OCI-M1 (cell line): ENCODE data around the gene NSMF.

Source experiments
- DNase-seq: peaks from one replicate; lab custom pipeline; 2025; lab: John Stamatoyannopoulos, UW

Gene NSMF

GRCh38 chr9:137433349-137433915, 25.7 kb downstream of the NSMF start:
- DNase-seq = no peak

- DNase-seq = no peak
These were observed 26.3 kb downstream of the NSMF start for GRCh38 chr9:137432687-137433348.

DNA sequence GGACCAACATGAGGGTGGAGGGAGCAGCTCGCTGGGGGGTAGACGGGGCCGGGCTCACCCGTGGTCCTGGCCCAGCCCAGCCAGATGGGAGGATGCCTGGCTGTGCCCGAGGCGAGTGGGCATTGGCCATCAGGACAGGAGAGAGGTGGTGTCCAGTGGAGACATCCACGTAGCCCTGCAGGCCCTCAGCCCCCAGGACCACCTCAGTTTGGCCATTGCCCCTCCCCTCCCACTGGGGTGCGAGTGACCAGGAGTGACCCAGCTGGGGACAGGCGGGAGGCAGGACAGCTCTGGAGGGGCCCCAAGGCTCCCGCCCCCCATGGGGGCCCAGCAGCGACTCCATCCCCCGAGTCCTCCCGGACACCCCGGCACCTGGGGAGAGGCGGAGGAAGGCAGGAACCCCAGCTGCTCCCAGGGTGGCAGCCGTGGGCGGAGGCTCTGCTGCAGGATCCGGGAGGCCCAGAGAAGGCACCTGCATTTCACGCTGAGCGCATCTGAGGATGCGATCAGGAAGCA, 27.7 kb downstream of the NSMF start:
- no peak for DNase-seq

DNA sequence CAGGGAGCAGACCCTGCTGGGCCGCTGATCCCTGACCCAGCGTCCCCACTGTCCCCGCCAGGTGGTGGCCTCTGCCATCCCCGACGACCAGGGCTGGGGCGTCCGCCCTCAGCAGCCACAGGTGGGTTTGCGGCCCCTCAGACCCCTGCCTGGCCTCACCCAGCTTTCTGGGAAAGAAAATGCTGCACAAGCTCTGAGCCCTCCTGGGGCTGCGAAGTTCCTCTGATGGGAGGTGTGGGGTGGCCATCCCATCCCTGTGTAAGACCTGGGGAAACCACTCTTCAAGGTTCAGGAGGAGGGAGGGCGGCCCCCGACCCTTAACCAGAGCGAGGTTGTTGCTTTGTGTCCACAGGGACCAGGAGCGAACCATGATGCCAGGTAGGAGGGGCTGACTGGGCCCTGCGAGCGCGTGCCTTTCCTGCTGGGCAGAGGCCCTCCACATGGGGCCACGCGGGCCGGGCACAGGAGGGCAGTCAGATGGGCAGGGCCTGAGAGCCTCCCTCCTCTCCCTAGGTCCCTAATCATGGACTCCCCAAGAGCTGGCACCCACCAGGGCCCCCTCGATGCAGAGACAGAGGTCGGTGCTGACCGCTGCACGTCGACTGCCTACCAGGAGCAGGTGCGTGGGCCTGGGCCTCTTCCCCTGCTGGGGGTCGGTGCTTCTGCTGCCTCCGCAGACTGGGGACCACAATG, 28.3 kb downstream of the NSMF start:
- no peak for DNase-seq

DNA sequence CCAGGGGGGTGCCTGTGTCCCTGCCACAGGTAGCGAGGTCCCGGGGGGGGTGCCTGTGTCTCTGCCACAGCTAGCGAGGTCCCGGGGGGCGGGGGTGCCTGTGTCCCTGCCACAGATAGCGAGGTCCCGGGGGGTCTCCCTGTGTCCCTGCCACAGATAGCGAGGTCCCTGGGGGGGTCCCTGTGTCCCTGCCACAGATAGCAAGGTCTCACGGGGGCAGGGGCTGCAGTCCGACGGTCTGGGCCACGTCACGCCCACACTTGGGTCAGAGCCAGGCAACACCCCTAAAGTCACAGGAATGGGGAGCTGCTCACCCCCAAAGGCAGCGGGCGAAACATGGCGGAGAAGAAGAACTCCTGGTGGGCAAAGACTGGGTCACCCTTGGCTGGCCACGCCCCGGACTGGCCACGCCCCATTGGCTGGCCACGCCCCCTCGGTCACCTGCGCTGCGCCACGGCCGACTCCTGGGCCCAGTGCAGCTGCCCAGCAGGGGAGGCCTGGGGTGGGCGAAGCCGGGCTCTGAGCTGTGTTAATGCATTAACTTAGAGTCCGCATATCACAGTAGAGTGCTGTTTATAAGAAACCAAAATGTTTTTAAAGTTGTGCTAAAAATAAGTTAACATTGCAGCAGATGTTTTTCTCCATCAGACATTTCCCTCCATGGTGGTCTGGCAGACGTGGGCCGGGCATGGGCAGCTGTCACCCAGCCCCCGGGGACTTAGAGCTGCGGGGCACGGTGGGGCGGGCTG, 29.0 kb downstream of the NSMF start:
- DNase-seq = peak; percentile 35

DNA sequence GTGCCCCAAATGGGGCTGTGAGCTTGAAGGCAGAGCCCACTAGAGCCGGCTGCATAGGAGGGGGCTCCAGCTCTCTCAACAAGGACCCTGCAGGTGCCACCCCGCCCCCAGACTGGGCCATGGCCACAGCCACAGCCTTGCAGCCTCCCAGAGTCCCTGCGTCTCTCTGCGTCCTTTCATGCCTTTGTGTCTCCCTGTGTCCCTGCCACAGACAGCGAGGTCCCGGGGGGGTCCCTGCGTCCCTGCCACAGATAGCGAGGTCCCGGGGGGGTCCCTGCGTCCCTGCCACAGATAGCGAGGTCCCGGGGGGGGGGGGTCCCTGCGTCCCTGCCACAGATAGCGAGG, 29.6 kb downstream of the NSMF start:
- DNase-seq = no peak

DNA sequence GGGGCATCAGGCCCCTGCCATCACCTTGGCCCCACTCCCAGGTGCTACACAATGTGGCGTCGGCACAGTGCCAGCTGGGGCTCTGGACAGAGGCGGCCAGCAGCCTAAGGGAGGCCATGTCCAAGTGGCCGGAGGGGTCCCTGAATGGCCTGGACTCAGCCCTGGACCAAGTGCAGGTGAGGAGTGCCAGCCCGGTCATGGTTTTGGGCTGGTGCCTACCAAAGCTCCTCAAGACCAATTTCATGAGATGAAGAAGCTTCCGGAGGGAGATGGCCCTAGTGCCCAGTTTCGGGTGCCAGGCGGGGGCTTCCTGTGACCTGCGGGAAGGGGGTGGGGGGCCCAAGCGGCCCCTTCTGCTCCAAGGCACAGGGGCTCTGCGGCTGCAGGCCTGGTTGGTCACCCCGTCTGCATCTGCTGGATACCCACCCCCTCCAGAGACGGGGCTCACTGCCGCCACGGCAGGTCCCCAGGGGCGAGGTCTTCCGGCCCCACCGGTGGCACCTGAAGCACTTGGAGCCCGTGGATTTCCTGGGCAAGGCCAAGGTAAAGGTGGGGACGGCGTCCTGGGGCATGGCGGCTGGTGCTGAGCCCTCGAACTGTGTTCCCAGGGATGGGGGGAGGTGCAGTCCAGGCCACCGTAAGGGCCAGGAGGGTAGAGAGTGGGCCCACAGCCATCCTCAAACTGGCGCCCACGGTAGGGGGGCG, 30.1 kb downstream of the NSMF start:
- DNase-seq = no peak

DNA sequence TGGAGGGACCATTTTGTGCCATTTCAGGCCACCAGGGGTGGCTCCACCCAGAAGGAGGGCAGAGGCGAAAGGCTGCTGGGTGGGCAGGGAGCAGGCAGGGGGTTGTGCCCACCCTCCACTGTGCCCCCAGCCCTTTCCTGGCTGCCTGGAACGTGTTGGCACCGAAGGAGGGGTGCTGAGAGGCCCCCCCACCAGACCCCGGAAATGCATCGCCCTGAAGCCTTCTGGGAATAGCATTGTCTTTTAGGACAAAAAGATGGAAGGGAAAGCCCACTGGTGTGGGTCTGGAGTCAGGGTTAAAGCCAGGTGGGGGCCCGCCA, 30.9 kb downstream of the NSMF start:
- DNase-seq = no peak

DNA sequence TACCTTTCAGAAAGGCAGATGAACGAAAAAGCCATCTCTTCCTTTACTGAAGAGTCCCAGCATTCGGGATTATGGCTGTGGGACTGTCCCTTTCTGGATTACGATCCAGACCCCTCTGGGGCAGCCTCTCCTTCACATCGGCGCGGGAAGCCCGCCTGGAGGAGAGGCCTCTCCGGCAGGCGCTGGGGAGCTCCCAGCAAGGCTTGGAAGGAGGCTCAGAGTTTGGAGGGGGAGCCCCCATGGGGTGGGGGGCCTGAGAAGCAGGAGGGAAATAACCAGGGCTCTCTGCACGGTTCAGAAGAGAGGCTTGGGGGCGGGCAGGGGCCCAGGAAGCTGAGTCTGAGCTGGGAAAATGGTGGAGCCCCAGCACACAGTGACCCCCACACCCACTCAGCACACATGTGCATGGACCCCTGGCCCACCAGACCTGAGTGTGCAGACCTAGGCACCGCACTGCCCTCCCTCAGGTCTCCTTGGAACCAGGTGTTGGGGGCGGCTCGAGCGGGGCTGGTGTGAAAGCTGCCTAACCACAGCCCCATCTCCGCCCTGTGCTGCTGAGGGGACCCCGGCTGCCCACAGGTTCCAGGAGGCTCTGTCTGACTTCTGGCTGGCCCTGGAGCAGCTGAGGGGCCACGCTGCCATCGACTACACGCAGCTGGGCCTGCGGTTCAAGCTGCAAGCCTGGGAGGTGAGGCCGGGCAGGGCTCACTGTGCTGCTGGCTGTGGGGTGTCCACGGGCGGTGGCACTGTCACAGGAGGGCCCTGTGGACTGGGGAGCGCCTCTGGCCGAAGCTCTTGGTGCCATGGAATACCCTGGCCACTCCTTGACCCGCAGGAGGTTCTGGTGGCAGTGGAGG, 31.5 kb downstream of the NSMF start:
- DNase-seq = no peak

DNA sequence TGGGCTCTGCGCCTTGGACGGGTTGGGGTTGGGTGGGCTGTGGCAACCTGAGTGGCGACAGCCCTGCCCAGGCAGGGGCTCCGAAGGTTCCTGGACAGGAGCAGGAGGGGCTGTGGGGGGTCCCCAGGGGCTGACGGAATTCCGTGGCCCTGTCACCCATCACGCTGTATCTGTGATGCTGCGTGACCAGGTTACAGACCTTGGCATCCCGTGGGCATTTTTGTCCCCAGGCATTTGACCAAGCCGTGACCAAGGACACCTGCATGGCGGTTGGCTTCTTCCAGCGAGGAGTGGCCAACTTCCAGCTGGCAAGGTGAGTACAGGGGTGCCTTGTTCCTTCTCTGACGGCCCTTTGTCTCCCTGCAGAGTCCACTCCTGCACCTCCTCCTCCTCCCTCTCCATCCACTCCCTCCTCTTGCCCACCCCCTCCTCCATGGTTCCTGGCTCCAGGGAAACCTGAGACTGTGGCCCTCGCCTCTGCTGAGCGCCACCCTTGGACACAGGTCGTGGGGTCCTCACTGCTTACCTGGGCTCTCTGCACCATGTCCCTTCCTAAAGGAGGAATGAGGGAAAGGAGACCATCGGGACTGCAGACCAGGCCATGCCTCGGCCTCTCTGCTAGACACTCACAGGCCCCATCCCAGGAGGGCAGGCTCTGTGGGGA, 33.0 kb downstream of the NSMF start:
- DNase-seq = no peak

DNA sequence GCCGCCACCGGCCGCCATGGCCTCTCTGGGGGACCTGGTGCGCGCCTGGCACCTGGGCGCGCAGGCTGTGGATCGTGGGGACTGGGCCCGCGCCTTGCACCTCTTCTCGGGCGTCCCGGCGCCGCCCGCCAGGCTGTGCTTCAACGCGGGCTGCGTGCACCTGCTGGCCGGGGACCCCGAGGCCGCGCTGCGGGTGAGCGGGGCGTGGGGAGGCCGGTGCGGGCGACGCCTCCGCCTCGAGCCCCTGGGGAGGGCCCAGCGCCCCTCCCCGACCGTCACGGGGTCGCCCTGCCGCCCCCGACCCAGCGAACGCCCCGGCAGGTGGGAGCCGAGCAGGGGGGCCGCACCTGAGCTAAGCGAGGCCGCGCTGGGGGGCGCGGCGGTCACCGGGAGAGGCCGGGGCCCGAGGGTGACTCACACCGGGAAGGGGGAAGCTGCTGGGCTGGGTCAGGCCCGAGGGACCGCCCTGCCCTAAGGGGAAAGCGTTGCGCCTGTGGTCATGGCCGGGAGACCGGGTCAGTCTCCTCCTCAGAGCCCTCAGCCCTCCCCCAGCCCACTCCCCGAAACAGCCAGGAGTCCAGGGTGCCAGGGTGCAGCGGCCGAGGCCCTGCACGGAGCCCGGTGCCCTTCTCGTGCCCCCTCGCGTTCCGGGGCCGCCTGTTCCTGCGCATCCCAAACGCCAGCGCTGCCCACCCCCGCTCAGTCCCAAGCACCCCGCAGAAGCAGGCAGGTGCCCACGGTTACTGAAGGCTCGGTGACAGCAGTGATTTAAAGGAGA, 35.4 kb downstream of the NSMF start:
- peak; percentile 24 for DNase-seq

DNA sequence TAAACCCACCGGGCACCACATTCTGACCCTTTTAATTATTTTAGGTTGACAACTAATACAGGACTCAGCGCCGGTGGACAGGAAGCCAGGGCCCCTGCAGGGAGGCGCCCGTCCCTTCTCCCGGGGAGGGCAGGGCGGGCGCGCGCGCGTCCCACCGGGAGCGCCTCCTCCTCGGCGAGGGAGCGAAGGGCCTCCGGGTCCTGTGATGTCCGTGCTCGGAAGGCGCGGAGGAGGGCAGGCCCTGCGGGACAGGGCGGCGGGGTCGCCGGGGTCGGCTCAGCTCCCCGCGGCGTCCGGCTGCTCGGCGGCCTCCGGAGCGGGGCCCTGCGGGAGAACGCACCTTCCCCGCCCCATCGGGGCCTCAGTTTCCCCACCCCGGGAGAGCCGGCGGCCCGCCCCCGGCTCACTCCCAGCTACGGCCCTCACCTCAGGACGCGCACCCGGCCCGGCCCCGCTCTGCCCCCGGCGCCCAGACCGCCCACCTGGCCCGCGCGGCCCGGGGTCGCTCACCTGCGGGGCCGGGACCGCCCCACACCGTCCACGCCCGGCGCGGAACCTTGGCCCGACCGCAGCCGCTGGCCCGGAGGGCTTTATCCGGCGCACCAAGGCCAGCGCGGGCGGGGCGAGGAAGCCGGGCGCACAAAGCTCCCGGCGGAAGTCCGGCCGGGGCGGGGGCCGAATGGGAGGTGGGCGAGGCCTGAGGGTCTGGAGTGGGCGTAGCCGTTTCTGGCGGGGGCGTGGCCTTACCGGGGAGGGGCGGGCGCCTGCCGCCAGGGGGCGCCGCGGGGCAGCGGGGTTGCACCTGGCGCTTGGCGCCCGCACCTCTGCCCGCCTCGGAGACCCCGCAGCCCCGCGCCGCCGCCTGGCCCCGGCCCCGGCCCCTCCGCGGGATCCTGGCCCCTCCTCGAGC, 36.3 kb downstream of the NSMF start, which contains the start of the genes EXD3 and NOXA1:
TSS of gene EXD3 (minus strand) at position 559 of the 910 bp plus-strand sequence. CDS start 27,805 bp downstream, outside the sequence.
TSS of gene NOXA1 (plus strand) at position 790 of the 910 bp plus-strand sequence. CDS start 137 bp downstream, outside the sequence.
- peak; percentile 95 for DNase-seq

GRCh38 chr9:137421838-137422603, 37.1 kb downstream of the NSMF start:
- DNase-seq = peak; percentile 43

DNA sequence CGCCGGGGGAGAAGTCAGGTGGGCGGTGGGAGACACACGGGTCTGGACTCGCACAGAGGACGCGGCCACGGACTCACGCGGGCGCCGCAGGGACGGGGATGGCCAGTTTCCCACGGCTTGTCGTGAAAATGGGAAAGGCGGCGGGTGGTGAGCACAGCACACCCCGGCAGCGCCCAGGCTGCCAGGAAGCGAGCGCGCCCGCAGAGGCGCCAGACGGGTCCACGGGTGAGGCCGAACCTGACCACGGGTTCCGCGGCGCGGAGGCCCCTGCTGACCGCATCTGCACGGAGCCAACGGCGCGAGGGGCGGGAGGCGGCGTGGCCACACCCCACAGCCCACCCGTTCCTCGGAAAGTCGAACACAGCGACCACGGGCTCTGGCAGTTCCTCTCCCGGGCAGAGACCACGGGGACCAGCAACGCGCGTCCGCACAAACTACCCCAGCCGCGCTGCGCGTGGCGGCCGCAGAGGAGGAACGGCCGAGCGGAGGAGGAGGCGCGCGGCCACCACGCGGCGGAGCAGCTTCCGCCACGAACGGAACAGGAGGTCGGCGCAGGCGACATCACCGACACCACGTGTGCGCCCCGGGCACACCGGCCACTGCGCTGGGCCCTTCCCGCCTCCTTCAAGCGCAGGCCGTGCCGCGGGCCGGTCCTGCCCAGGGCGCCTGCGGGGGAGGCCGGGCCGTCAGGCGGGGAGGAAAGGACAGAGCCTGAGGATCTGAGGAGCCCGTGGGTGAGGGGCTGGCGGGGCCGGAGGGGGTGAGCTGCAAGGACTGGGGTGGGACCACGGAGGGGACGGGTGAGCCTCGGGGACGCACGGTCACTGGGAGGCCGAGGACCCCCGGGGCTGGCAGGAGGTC, 41.7 kb downstream of the NSMF start:
- DNase-seq = no peak

DNA sequence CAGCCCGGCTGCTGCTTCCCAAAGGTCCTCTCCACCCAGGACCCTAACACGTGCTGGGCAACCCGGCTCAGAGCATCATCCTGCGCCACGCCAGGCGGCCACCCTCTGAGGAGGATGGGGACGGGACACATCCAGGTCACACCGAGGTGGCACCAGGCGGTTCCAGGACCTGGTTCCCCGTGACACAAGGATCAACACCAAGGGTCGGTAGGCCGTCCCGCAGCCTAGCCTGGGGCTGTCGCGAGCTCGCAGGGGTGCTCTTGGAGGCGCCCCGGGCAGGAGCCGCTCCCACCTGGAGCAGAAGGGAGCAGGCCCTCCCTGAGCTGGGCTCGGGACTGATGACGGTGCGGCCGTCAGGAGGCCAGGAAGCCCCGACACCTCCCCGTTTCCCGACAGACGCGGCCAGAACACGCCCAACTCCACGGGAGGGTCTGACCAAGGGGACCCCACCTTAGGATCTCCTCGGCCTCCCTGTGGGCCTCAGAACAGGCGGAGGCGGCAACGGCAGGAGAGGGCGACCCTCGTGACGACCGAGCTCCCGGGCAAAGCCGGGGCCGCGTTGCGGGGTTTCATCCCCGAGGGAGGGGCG, 42.5 kb downstream of the NSMF start:
- DNase-seq = no peak

DNA sequence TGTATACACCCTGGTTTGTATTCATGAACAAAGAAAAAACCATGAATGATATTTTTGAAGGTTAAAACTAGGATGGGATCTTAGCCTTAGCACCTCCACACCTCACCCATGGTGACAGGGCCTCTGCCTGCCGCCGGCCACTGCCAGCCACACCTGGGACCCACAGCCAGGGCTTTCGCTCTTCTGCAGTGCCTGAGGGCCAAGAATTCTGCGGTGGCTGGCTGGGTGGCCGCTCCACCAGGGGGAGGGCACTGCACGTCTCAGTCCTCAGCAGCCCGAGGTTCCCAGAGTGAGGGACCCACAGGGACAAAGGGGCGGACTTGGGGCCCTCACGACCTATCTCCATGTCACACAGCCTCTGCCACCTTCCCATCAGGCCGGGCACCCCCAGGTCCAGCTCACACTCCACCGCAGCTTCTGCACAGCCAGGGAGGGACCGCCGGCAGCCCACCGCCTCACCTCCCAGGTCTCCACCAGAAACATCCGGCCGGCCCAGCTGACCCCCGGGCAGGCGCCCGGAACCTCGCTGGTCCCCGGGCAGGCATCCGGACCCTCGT, 43.0 kb downstream of the NSMF start:
- no peak for DNase-seq
